Testis (tissue), 3 donors: ENCODE data around the gene TDRD1. TPM values are rescaled to one million over a fixed set of nuclear protein-coding genes. Genes with fewer than 3 reads are reported as not detected.

Experiments used
- DNase-seq: peaks from one replicate; pipeline ENCODE4 v3.0.0-alpha.2; 2019
- H3K27ac ChIP-seq, 2 donors: fragments of 200-600 bp; sonication (generic); one replicate each; pipeline ENCODE4 v1.5.1; 2019
- H3K27me3 ChIP-seq: fragments of 200-600 bp; sonication (generic); one replicate; pipeline ENCODE4 v1.5.1; 2019
- H3K36me3 ChIP-seq: fragments of 200-600 bp; sonication (generic); one replicate; pipeline ENCODE4 v1.5.1; 2017; ENCODE audit warnings: low read depth; ENCODE audit errors: missing control alignments
- H3K4me1 ChIP-seq: fragments of 200-600 bp; sonication (generic); one replicate; pipeline ENCODE4 v1.5.1; 2019
- H3K4me3 ChIP-seq, 2 donors: fragments of 200-600 bp; sonication (generic); one replicate each; pipeline ENCODE4 v1.5.1; 2017 to 2019
- H3K9me3 ChIP-seq: fragments of 200-600 bp; sonication (generic); one replicate; pipeline ENCODE4 v1.5.1; 2017
- CTCF ChIP-seq, 3 experiments: fragments of 450-650 bp in 2 of 3; fragments of 200-600 bp in 1 of 3; sonication (generic) in 1 of 3; IDR thresholded peaks; one replicate each; pipeline ENCODE4 v1.5.1; 2016 to 2019; ENCODE audit warnings: antibody characterized with exemption in 3 of 3, mild to moderate bottlenecking in 2 of 3, moderate library complexity in 1 of 3
- POLR2A ChIP-seq: fragments of 450-650 bp; IDR thresholded peaks from one replicate; pipeline ENCODE4 v1.6.1; 2017; ENCODE audit warnings: antibody characterized with exemption, mild to moderate bottlenecking, moderate library complexity
- WGBS, 2 donors: methylation state at CpG; one replicate each; pipeline ENCODE4 v1.1.5; 2018; 5-methylcytosine and 5-hydroxymethylcytosine counted together
- intact Hi-C: fragments of 100-400 bp; cut with DNase I; formaldehyde crosslinking; loops from one replicate; pipeline ENCODE4 v1.15.1; 2023; ENCODE audit warnings: low total_unique reads
- polyA plus RNA-seq: library from polyadenylated mRNA; stranded (reverse); fragments of 350-450 nt; fragmentation: Illumina TruSeq; extraction: RNeasy Lipid Tissue Mini Kit (QIAGEN cat#74804); gene quantifications from one replicate; pipeline ENCODE4 v1.2.3, GENCODE V29; 2014; ENCODE audit warnings: low read depth, low replicate concordance; ENCODE audit not compliant: insufficient read depth
- total RNA-seq, 2 donors: library from RNA; depleted of rRNA; stranded (reverse); fragments of >200 nt; gene quantifications; one replicate each; pipeline ENCODE4 v1.2.3, GENCODE V29; 2016

TDRD1 gene
- total and polyA plus RNA-seq, 3 donors from 2014 or later, result 25.7 to 32.7 (median 32.3) TPM

GRCh38 chr10:114215033-114215432 lies 35.9 kb downstream of the TDRD1 start:
- Histone ChIP-seq H3K27me3 (no peaks in the 10 kb centered on the region), H3K4me3 (no peak overlapping the region), H3K4me1 (no peaks in the 10 kb centered on the region), H3K9me3 (no peaks in the 10 kb centered on the region), H3K36me3 (no peaks in the 10 kb centered on the region), H3K27ac (no peak overlapping the region)
- no peak for DNase-seq
- 73 to 79% methylated on average over 1 of the region's 1 CpG for WGBS, 2 donors
- intact Hi-C loops, result no loop called here
- TF ChIP-seq CTCF (IDR thresholded peaks at IDR 0.05), result no peak

- intact Hi-C loops, result no loop called here
These were observed 41.1 kb downstream of the TDRD1 start for GRCh38 chr10:114220281-114220680.

GRCh38 chr10:114221235-114221634 lies 42.1 kb downstream of the TDRD1 start:
- no peaks in the 10 kb centered on the region for H3K27me3 ChIP-seq
- H3K4me1 ChIP-seq, result no peaks in the 10 kb centered on the region
- 87 to 88% methylated on average over 4 of the region's 4 CpGs for WGBS, 2 donors
- intact Hi-C loops, result no loop called here
- DNase-seq, result no peak
- H3K9me3 ChIP-seq, result no peaks in the 10 kb centered on the region
- no peak overlapping the region for H3K4me3 ChIP-seq
- H3K27ac ChIP-seq, result no peak overlapping the region
- TF ChIP-seq CTCF (IDR thresholded peaks at IDR 0.05) (no peak), POLR2A (no peak)
- H3K36me3 ChIP-seq, result no peaks in the 10 kb centered on the region

More at GRCh38 chr10:114220281-114220680, 41.1 kb downstream of the TDRD1 start:
- 94% methylated on average over 2 of the region's 2 CpGs for WGBS, 2 donors
- Histone ChIP-seq H3K36me3 (no peaks in the 10 kb centered on the region), H3K9me3 (no peaks in the 10 kb centered on the region), H3K4me1 (no peaks in the 10 kb centered on the region), H3K4me3 (no peak overlapping the region), H3K27ac (no peak overlapping the region), H3K27me3 (no peaks in the 10 kb centered on the region)
- TF ChIP-seq CTCF (IDR thresholded peaks at IDR 0.05), result no peak
- DNase-seq, result no peak

GRCh38 chr10:114223066-114223465 lies 43.9 kb downstream of the TDRD1 start:
- no peak overlapping the region for H3K27ac ChIP-seq
- no peaks in the 10 kb centered on the region for H3K36me3 ChIP-seq
- no peaks in the 10 kb centered on the region for H3K9me3 ChIP-seq
- no peaks in the 10 kb centered on the region for H3K4me1 ChIP-seq
- no peak overlapping the region for H3K4me3 ChIP-seq
- TF ChIP-seq CTCF (IDR thresholded peaks at IDR 0.05) (no peak), POLR2A (no peak)
- no peak for DNase-seq
- 89 to 90% methylated on average over 3 to 4 of the region's 4 CpGs for WGBS, 2 donors
- H3K27me3 ChIP-seq, result no peaks in the 10 kb centered on the region
- intact Hi-C loops, result no loop called here

- no peaks in the 10 kb centered on the region for H3K9me3 ChIP-seq
- no peaks in the 10 kb centered on the region for H3K27me3 ChIP-seq
- H3K36me3 ChIP-seq, result no peaks in the 10 kb centered on the region
- DNase-seq, result no peak
- 64 to 69% methylated on average over 3 of the region's 3 CpGs for WGBS, 2 donors
- intact Hi-C loops, result no loop called here
- no peaks in the 10 kb centered on the region for H3K4me1 ChIP-seq
- TF ChIP-seq CTCF (IDR thresholded peaks at IDR 0.05) (no peak), POLR2A (no peak)
- H3K4me3 ChIP-seq, result no peak overlapping the region
- H3K27ac ChIP-seq, result no peak overlapping the region
These were observed 49.0 kb downstream of the TDRD1 start for GRCh38 chr10:114228156-114228555.
